ENCODE results near the gene VPS26C. TPM values are rescaled to one million over a fixed set of nuclear protein-coding genes. Genes with fewer than 3 reads are reported as not detected.

Gene VPS26C
- total and polyA plus RNA-seq, 9 of the 15 experiments (the other 6 are each of a cell fraction or from before 2014, with no cell fraction given): 32.8 to 48.7 (median 42.1) TPM

DNA sequence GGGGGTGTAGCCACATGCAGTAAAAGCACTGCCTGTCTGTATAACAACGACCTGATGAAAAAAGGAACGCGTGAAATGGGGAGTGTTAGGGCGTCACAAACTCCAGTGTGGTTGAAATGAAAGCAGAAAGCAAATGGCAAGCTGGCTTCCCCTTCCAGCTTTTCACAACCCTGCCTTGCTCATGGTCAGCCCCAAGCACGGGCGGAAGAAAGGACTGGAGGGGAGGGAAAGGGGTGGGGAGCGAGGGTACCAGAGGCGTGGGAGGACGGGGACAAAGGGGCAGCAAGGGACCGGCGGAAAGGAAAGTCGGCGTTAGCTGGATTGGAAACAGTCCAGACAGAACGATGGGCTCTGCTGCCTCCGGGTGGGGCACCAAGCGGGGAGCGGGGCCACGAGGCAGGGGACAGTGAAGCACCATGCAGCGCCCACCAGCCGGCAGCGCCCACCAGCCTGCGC, 9.6 kb downstream of the VPS26C start:
- intact Hi-C loops (cut with micrococcal nuclease): no loop called here
- Histone ChIP-seq H3K79me2 (ENCODE audit: control insufficient read depth, insufficient read depth, low read length) (peaks cover 81% of the 10 kb centered on the region), H2AFZ (ENCODE audit: low read depth, low read length) (no peak overlapping the region), H3K4me2 (ENCODE audit: insufficient read depth, low read length) (no peak overlapping the region), H3K9me3 (replicated peaks; ENCODE audit: control insufficient read depth, insufficient read depth, low read depth, low read length) (no peaks in the 10 kb centered on the region), H4K20me1 (replicated peaks; ENCODE audit: control insufficient read depth, insufficient read depth, low read length) (no peaks in the 10 kb centered on the region; the same call in 1 of the 2 replicates), H3K9ac (ENCODE audit: insufficient read depth in 1 of 2, low read depth in 2 of 2, low read length in 2 of 2) (no peak overlapping the region; a peak in 1 of 4 replicates), H3K36me3 (ENCODE audit: control insufficient read depth, insufficient read depth, low read length) (peaks cover 39% of the 10 kb centered on the region; the same call in 2 of the 3 replicates), H3K27me3 (ENCODE audit: control insufficient read depth in 2 of 2, insufficient read depth in 2 of 2, low read length in 2 of 2) (no peaks in the 10 kb centered on the region), H3K4me3 (no peak overlapping the region), H3K9me1 (ENCODE audit: control insufficient read depth, insufficient read depth, low read length) (no peaks in the 10 kb centered on the region), H3K27ac (ENCODE audit: extremely low read depth, low read depth, low read length) (no peak overlapping the region), H3K4me1 (replicated peaks in 1 of 2; ENCODE audit: control insufficient read depth in 2 of 2, insufficient read depth in 2 of 2, low read length in 2 of 2) (peaks cover 0 to 8% of the 10 kb centered on the region in 2 experiments; a peak in 1 of 5 replicates)
- ChIA-PET POLR2A (interaction anchor here (0.6 kb wide), 1 partner anchor 17 kb away, joined by 3 read pairs; no protein-coding TSS in a partner anchor), CTCF (ENCODE audit: low intra/inter-chr PET ratio) (no interaction called here)
- BruUV-seq (replicated peaks): no TSS peak
- in situ Hi-C loops (cut with MboI): no loop called here
- WGBS (ENCODE audit: insufficient coverage, low coverage, missing lambda C conversion rate): 84% methylated on average over 16 of the region's 22 CpGs
- no peak for ATAC-seq
- no peak for DNase-seq (ENCODE audit: extremely low read depth in 1 of 4, low spot score in 3 of 4)
- no peak for FAIRE-seq
- TF ChIP-seq CBFA2T2 (conservative IDR thresholded peaks at IDR 0.05) (no peak), RBM17 (IDR thresholded peaks at IDR 0.05; ENCODE audit: borderline replicate concordance, low read depth, low read length) (no peak), KLF10 (CRISPR knock-in tag; IDR thresholded peaks at IDR 0.05) (no peak), ZNF780A (CRISPR knock-in tag; IDR thresholded peaks at IDR 0.05) (no peak), SREBF2 (CRISPR knock-in tag; IDR thresholded peaks at IDR 0.05) (no peak), ZSCAN29 (IDR thresholded peaks at IDR 0.05) (no peak), ZNF224 (CRISPR knock-in tag; IDR thresholded peaks at IDR 0.05) (no peak), PTTG1 (tag; IDR thresholded peaks at IDR 0.05; ENCODE audit: low read depth) (no peak), ZC3H11A (IDR thresholded peaks at IDR 0.05; ENCODE audit: low read depth, low read length) (no peak), TAF1 (IDR thresholded peaks at IDR 0.05; ENCODE audit: control insufficient read depth, extremely low read depth, insufficient read depth, low read length, severe bottlenecking) (no peak)
- TF ChIP-seq, protein P1, sequence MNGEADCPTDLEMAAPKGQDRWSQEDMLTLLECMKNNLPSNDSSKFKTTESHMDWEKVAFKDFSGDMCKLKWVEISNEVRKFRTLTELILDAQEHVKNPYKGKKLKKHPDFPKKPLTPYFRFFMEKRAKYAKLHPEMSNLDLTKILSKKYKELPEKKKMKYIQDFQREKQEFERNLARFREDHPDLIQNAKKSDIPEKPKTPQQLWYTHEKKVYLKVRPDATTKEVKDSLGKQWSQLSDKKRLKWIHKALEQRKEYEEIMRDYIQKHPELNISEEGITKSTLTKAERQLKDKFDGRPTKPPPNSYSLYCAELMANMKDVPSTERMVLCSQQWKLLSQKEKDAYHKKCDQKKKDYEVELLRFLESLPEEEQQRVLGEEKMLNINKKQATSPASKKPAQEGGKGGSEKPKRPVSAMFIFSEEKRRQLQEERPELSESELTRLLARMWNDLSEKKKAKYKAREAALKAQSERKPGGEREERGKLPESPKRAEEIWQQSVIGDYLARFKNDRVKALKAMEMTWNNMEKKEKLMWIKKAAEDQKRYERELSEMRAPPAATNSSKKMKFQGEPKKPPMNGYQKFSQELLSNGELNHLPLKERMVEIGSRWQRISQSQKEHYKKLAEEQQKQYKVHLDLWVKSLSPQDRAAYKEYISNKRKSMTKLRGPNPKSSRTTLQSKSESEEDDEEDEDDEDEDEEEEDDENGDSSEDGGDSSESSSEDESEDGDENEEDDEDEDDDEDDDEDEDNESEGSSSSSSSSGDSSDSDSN (IDR thresholded peaks at IDR 0.05; ENCODE audit: borderline replicate concordance in 1 of 2, low read depth in 2 of 2, low read length in 2 of 2): no peak
- TF ChIP-seq, protein P2, sequence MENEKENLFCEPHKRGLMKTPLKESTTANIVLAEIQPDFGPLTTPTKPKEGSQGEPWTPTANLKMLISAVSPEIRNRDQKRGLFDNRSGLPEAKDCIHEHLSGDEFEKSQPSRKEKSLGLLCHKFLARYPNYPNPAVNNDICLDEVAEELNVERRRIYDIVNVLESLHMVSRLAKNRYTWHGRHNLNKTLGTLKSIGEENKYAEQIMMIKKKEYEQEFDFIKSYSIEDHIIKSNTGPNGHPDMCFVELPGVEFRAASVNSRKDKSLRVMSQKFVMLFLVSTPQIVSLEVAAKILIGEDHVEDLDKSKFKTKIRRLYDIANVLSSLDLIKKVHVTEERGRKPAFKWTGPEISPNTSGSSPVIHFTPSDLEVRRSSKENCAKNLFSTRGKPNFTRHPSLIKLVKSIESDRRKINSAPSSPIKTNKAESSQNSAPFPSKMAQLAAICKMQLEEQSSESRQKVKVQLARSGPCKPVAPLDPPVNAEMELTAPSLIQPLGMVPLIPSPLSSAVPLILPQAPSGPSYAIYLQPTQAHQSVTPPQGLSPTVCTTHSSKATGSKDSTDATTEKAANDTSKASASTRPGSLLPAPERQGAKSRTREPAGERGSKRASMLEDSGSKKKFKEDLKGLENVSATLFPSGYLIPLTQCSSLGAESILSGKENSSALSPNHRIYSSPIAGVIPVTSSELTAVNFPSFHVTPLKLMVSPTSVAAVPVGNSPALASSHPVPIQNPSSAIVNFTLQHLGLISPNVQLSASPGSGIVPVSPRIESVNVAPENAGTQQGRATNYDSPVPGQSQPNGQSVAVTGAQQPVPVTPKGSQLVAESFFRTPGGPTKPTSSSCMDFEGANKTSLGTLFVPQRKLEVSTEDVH (IDR thresholded peaks at IDR 0.05; ENCODE audit: low read depth, partially characterized antibody): no peak
- TF ChIP-seq, protein P3, sequence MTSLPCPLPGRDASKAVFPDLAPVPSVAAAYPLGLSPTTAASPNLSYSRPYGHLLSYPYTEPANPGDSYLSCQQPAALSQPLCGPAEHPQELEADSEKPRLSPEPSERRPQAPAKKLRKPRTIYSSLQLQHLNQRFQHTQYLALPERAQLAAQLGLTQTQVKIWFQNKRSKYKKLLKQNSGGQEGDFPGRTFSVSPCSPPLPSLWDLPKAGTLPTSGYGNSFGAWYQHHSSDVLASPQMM (CRISPR knock-in tag; IDR thresholded peaks at IDR 0.05): no peak
- TF ChIP-seq, protein P4, sequence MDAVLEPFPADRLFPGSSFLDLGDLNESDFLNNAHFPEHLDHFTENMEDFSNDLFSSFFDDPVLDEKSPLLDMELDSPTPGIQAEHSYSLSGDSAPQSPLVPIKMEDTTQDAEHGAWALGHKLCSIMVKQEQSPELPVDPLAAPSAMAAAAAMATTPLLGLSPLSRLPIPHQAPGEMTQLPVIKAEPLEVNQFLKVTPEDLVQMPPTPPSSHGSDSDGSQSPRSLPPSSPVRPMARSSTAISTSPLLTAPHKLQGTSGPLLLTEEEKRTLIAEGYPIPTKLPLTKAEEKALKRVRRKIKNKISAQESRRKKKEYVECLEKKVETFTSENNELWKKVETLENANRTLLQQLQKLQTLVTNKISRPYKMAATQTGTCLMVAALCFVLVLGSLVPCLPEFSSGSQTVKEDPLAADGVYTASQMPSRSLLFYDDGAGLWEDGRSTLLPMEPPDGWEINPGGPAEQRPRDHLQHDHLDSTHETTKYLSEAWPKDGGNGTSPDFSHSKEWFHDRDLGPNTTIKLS (IDR thresholded peaks at IDR 0.05; ENCODE audit: borderline replicate concordance, low read depth): no peak

All from K562 (cell line).